Stimulated activated naive B cell treated with anti-CD40 and anti-IgM and Interleukin-4, amounts not matched to agents 10 μg/mL and 1 μg/mL and 100 μg/mL, for 72 hours (primary cell): ENCODE measurements around the gene ACO2.
A peak's percentile ranks its signal among the peaks of the same experiment; 100 is the strongest.

Experiments
- ATAC-seq, 2 donors: fragments of 150-1000 bp; cut with Tn5 transposase; replicated peaks; 2 replicates each; pipeline ENCODE4 v1.10.0; 2021; ENCODE audit warnings: moderate library complexity in 1 of 2
- DNase-seq: peaks from one replicate; pipeline ENCODE4 v3.0.0; 2021
- H3K27ac Mint-ChIP-seq: one replicate; pipeline ENCODE4 v1.8.0; 2022; ENCODE audit warnings: mild to moderate bottlenecking, mixed read lengths
- H3K27me3 Mint-ChIP-seq, 2 donors: one replicate each; pipeline ENCODE4 v1.8.0; 2022; ENCODE audit warnings: mixed read lengths in 2 of 2
- H3K36me3 Mint-ChIP-seq, 2 donors: one replicate each; pipeline ENCODE4 v1.8.0; 2022; ENCODE audit warnings: mixed read lengths in 2 of 2, mild to moderate bottlenecking in 1 of 2
- H3K4me1 Mint-ChIP-seq, 2 donors: one replicate each; pipeline ENCODE4 v1.8.0; 2022; ENCODE audit warnings: mixed read lengths in 2 of 2, mild to moderate bottlenecking in 1 of 2
- H3K4me3 Mint-ChIP-seq, 2 donors: one replicate each; pipeline ENCODE4 v1.8.0; 2022; ENCODE audit warnings: mild to moderate bottlenecking in 2 of 2, mixed read lengths in 2 of 2, moderate library complexity in 1 of 2
- H3K9me3 Mint-ChIP-seq, 2 donors: one replicate each; pipeline ENCODE4 v1.8.0; 2022; ENCODE audit warnings: mixed read lengths in 2 of 2, mild to moderate bottlenecking in 1 of 2

Gene ACO2

DNA sequence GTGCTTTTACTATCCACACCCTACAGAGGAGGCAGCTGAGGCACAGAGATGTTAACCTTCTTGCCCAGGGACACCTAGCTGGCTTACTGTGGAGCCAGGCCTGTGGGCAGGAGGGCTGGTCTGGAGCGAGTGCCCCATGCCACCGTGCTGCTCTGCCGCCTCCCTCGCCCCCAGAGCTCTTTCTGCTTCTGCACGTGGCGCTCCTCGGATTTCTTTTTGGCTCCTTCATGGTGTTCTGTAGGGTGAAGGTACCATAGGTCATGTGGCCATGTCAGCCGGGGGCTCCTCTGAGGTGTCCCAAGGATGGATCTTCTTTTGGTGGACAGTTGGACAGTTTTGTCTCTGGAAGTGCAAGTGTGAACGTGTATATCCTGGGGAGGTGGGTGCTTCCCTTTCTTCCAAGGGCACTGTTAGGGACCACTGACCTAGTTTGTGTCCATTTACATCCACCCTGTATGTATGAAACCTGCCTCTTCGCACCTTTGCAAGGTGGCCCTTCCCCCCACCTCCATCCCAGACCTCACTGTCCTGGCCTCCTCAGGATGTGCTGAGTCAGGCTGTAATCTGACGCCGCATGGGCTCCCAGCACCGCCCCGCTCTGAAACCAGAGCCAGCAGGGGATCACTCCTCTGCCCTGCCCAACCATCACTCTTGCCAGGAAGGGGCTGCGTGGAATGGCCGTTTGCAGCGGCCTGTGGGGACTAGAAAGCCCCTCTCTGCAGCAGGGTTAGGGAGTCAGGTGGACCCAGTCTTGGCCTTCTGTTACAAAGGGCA, 43.7 kb downstream of the ACO2 start:
- no peak overlapping the region for H3K4me3 Mint-ChIP-seq

DNA sequence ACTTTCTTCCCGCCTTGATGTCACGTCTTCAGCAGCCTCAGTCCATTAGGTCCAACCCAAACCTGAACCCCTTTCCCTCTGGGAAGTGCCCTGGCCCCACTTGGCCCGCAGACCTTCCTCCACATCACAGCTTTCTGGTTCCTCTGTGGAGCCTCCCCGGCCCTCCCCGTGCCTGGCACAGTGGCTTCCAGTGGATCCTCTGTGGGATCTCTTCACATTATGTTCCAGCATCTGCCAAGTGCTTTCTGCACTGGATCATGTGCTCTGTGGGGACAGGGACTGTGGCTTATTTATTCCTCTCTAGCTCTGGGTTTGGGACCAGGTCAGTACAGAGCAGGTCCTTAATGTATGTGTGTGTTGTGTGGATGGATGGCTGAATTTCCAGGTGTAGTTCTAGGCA, 44.5 kb downstream of the ACO2 start:
- DNase-seq: no peak
- H3K27ac Mint-ChIP-seq: peak overlapping the region; percentile 79

More for the DNA sequence above, 43.7 kb downstream of the ACO2 start:
- DNase-seq (no peak), ATAC-seq (no peak)
- peaks cover 10 to 16% of the 10 kb centered on the region in 2 donors for H3K4me1 Mint-ChIP-seq
- no peaks in the 10 kb centered on the region for H3K27me3 Mint-ChIP-seq
- H3K9me3 Mint-ChIP-seq: no peaks in the 10 kb centered on the region
- H3K27ac Mint-ChIP-seq: no peak overlapping the region
- peaks cover 48 to 57% of the 10 kb centered on the region in 2 donors for H3K36me3 Mint-ChIP-seq

DNA sequence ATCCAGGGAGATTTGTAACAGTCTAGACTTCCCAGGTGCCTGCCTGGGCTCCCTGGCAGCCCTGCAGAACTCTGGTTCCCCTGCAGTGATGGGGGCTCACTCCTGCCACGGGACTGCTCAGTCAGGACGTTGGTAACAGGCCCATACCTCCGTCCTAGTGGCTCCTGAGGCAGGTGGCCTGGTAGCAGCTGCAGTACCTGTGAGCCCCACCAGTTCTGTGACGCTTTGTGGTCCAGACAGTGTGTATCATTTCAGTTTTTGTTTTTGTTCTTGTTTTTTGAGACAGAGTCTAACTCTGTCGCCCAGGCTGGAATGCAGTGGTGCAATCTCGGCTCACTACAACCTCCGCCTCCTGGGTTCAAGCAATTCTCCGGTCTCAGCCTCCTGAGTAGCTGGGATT, 47.5 kb downstream of the ACO2 start:
- ATAC-seq: peak; percentile 61 to 67
- peak overlapping the region; percentile 65 for H3K27ac Mint-ChIP-seq
- H3K4me3 Mint-ChIP-seq: no peak overlapping the region
- DNase-seq: no peak
- H3K4me1 Mint-ChIP-seq: peaks cover 8 to 18% of the 10 kb centered on the region in 2 donors
- H3K9me3 Mint-ChIP-seq: no peaks in the 10 kb centered on the region
- peaks cover 43 to 50% of the 10 kb centered on the region in 2 donors for H3K36me3 Mint-ChIP-seq
- H3K27me3 Mint-ChIP-seq: no peaks in the 10 kb centered on the region

More for the DNA sequence above, 44.5 kb downstream of the ACO2 start:
- H3K4me1 Mint-ChIP-seq: peaks cover 10 to 18% of the 10 kb centered on the region in 2 donors
- H3K36me3 Mint-ChIP-seq: peaks cover 53 to 57% of the 10 kb centered on the region in 2 donors
- no peak for ATAC-seq
- no peak overlapping the region for H3K4me3 Mint-ChIP-seq
- H3K9me3 Mint-ChIP-seq: no peaks in the 10 kb centered on the region
- H3K27me3 Mint-ChIP-seq: no peaks in the 10 kb centered on the region

DNA sequence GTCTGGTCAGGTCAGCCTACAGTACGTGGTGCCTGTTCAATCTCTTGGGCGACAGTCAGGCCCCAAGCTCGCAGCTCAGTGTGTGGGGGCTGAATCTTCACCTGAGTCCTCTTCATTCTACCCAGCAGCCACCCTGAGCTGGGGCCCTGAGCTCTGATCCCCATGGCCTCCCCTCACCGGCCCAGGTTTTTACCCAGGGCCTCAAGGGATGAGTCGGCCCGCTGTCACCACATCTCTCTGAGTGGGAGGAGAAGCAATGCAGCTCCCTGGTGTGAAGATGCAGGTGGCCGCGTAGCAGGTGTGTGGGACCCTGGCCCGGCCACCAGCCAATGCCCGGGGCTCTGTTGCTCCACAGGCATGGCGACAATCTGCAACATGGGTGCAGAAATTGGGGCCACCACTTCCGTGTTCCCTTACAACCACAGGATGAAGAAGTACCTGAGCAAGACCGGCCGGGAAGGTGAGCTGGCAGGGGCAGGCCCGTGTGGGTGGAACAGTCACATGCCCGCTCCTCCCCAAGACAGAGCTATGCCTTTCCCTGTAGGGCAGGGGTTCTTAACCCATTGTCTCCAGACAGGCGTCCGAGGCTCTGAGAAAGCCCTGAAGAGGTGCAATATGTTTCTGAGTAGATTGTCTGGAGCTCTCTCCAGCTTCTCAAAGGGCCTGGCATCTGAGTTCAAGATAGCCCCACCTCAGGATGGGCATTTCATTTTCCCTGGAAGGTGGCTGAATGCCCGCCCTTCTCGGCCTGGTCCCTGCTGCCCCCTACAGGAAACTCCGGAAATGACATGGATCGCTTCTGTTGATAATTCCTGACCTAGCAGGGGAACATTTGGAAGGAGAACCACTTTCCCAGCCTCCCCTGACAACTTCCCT, 48.5 kb downstream of the ACO2 start:
- no peaks in the 10 kb centered on the region for H3K9me3 Mint-ChIP-seq
- H3K27me3 Mint-ChIP-seq: no peaks in the 10 kb centered on the region
- H3K27ac Mint-ChIP-seq: peak overlapping the region; percentile 65
- no peak overlapping the region for H3K4me3 Mint-ChIP-seq
- DNase-seq: no peak
- peaks cover 8 to 18% of the 10 kb centered on the region in 2 donors for H3K4me1 Mint-ChIP-seq
- ATAC-seq: no peak
- H3K36me3 Mint-ChIP-seq: peaks cover 43 to 45% of the 10 kb centered on the region in 2 donors

DNA sequence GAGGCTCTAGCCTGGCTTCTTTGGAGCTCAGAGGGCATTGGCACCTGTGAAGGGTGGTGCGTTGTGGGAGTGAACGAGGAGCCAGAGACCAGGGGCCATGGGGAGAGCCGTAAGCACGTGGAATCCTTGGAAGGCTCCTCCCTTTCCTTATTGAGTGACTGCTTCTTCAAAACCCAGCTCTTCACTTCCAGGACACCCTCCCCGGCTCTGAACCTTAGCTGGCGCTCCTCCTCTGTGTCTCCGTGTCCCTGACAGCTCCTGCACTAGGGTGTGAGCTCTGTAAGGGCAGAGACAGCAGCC, 49.1 kb downstream of the ACO2 start:
- Mint-ChIP-seq H3K27me3 (no peaks in the 10 kb centered on the region), H3K4me3 (no peak overlapping the region), H3K9me3 (no peaks in the 10 kb centered on the region), H3K36me3 (peaks cover 42 to 48% of the 10 kb centered on the region in 2 donors), H3K4me1 (peaks cover 8 to 18% of the 10 kb centered on the region in 2 donors), H3K27ac (peak overlapping the region; percentile 69)
- DNase-seq: no peak
- ATAC-seq: no peak

DNA sequence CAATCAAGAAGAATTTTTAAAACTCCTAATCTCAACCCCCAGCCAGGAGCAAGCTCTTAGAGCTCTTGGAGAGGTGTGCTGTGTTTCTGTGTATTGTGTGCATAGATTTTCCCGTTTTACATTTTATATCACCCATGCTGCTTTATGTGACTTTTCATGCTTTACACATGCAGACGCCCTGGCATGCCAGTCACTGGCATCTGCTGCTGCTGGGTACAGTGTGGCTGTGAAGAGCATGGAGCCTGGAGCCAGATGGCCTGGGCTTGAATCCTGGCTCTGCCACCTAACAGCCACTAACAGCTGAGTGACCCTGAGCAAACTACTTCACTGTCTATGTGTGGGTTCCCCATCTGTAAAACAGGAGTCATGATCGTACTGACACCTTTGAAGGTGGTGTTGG, 52.2 kb downstream of the ACO2 start:
- peaks cover 21 to 39% of the 10 kb centered on the region in 2 donors for H3K4me1 Mint-ChIP-seq
- H3K27ac Mint-ChIP-seq: no peak overlapping the region
- H3K36me3 Mint-ChIP-seq: peaks cover 38 to 40% of the 10 kb centered on the region in 2 donors
- DNase-seq (no peak), ATAC-seq (no peak)
- no peaks in the 10 kb centered on the region for H3K9me3 Mint-ChIP-seq
- no peak overlapping the region for H3K4me3 Mint-ChIP-seq
- no peaks in the 10 kb centered on the region for H3K27me3 Mint-ChIP-seq

DNA sequence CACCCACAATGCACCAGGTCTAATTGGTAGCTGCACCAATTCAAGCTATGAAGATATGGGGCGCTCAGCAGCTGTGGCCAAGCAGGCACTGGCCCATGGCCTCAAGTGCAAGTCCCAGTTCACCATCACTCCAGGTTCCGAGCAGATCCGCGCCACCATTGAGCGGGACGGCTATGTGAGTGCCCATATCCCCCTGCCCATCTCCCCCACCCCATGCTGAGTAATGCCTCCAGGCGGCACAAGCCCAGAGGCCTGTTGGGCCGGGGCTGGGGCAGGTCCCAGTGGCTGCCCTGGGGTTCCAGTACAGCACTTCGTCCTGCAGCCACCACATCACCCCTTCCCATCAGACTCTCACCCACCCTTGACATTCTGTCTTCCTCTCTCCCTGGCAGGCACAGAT, 53.9 kb downstream of the ACO2 start:
- H3K9me3 Mint-ChIP-seq: no peaks in the 10 kb centered on the region
- no peak for DNase-seq
- H3K4me3 Mint-ChIP-seq: peak overlapping the region in 1 of 2 donors; percentile 46
- peaks cover 20 to 32% of the 10 kb centered on the region in 2 donors for H3K4me1 Mint-ChIP-seq
- no peaks in the 10 kb centered on the region for H3K27me3 Mint-ChIP-seq
- peaks cover 37 to 46% of the 10 kb centered on the region in 2 donors for H3K36me3 Mint-ChIP-seq
- peak overlapping the region; percentile 85 for H3K27ac Mint-ChIP-seq
- ATAC-seq: no peak

DNA sequence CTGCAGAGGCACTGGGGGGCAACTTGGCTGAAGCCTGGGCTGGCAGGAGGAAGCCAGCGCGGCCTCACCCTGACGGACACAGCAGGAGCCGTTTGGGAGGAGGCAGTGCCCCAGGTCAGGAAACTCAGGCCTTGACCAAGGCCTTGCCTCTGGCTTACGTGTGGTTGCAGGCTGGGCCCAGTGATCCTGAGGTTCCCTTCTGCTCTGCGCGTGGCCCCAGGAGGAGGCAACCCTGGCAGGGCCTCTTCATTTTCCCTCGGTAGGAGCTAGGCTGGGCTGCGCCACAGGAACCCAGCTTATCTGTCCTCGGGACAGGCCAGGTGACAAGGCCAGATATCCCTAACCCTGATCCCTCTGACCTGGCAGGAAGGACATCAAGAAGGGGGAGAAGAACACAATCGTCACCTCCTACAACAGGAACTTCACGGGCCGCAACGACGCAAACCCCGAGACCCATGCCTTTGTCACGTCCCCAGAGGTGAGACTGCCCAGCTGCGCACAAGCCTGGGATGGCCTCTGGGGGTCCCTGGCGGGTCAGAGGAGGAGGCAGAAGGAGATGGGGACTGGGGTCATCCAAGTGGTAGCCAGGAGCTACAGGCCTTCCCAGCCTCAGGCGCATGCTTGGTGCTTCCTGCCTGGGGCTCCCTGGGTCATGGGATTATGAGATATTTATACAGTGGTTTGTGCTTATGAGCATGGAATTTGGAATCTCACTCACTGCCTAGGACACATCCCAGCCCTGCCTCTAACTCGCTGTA, 54.7 kb downstream of the ACO2 start:
- Mint-ChIP-seq H3K4me1 (peaks cover 24 to 31% of the 10 kb centered on the region in 2 donors), H3K9me3 (no peaks in the 10 kb centered on the region), H3K27me3 (no peaks in the 10 kb centered on the region), H3K27ac (peak overlapping the region; percentile 85), H3K36me3 (peaks cover 36 to 47% of the 10 kb centered on the region in 2 donors), H3K4me3 (no peak overlapping the region)
- DNase-seq: no peak
- no peak for ATAC-seq

DNA sequence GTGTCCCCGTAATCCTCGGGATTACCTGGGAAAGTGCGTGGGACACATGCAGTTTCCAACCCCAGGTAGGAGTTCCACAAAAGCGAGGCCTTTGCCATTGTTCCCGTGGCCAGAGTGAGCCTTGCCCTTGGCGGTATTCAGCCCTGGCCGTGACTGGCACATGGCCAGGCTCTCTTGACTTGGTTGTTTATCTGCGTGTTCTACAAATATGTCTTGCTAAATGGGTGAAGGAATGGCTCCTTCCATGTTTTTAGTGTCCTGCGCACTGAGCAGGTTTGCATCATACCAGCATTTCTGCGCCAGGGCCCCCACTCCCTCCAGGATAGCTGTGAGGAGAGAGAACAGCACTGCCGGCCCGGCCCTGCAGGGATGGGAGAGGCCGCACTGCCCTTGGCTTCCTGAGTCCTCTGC, 55.3 kb downstream of the ACO2 start:
- DNase-seq (no peak), ATAC-seq (no peak)
- H3K9me3 Mint-ChIP-seq: no peaks in the 10 kb centered on the region
- peaks cover 42 to 53% of the 10 kb centered on the region in 2 donors for H3K36me3 Mint-ChIP-seq
- no peaks in the 10 kb centered on the region for H3K27me3 Mint-ChIP-seq
- peaks cover 25 to 37% of the 10 kb centered on the region in 2 donors for H3K4me1 Mint-ChIP-seq
- peak overlapping the region; percentile 85 for H3K27ac Mint-ChIP-seq
- no peak overlapping the region for H3K4me3 Mint-ChIP-seq

DNA sequence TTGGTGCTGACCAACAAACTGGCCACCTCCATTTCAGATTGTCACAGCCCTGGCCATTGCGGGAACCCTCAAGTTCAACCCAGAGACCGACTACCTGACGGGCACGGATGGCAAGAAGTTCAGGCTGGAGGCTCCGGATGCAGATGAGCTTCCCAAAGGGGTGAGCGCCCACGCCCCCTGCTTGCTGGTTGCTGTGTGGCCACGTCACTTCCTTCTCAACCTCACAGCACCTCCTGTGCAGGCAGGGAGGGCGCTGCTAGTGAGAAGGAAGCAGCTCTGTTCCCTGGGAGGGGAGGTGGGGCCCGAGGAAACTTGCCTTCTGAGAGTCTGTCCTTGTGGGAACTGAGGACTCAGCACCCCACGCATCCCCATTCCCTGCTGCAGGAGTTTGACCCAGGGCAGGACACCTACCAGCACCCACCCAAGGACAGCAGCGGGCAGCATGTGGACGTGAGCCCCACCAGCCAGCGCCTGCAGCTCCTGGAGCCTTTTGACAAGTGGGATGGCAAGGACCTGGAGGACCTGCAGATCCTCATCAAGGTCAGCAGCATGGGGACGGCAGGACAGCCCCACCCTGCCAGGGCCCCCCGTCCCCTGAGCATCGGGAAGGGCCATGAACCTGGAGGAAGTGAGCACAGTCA, 56.0 kb downstream of the ACO2 start:
- DNase-seq (no peak), ATAC-seq (peak; percentile 59 to 64)
- Mint-ChIP-seq H3K27ac (peak overlapping the region; percentile 85), H3K4me1 (peaks cover 25 to 37% of the 10 kb centered on the region in 2 donors), H3K36me3 (peaks cover 44 to 56% of the 10 kb centered on the region in 2 donors), H3K27me3 (no peaks in the 10 kb centered on the region), H3K4me3 (peak overlapping the region; percentile 30 to 44), H3K9me3 (no peaks in the 10 kb centered on the region)

DNA sequence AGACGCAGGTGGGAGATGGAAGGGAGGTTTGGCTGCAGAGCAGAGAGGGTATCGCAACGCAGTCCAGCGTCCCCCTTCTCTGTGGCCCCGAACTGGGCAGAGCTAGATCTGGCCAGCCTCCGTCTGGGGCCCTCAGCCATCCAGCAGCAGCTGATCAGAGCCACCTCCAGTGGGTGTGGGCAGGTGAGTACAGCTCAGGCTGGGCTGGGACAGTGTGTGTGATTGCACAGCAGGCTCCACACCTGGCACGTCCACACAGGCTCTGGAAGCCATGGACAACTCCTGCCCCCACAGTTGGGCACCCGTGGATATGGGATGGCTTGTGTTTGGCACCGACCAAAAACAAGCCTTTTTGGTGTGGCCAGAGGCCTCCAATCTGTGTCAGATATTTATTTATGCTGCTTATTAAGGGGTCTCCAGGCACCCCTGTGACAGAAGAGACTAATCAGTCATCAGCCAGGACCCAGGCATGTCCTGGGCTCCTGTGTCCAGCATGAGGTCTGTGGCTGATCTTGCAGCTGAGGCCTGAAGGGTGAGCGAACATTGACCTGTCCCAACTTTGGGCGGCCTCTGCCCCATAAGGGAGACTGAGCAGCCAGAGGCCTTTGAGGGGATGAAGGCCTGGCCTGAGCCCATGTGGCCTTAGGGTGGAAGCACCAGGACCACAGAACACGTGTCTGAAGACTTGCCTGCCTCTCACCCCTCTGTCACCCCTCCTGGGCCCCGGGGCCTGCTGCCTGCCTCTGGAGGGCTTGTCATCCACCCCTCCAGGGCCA, 56.7 kb downstream of the ACO2 start:
- no peaks in the 10 kb centered on the region for H3K9me3 Mint-ChIP-seq
- ATAC-seq (no peak), DNase-seq (no peak)
- H3K27ac Mint-ChIP-seq: peak overlapping the region; percentile 85
- peaks cover 43 to 59% of the 10 kb centered on the region in 2 donors for H3K36me3 Mint-ChIP-seq
- H3K27me3 Mint-ChIP-seq: no peaks in the 10 kb centered on the region
- H3K4me1 Mint-ChIP-seq: peaks cover 27 to 37% of the 10 kb centered on the region in 2 donors
- peak overlapping the region; percentile 30 to 44 for H3K4me3 Mint-ChIP-seq

DNA sequence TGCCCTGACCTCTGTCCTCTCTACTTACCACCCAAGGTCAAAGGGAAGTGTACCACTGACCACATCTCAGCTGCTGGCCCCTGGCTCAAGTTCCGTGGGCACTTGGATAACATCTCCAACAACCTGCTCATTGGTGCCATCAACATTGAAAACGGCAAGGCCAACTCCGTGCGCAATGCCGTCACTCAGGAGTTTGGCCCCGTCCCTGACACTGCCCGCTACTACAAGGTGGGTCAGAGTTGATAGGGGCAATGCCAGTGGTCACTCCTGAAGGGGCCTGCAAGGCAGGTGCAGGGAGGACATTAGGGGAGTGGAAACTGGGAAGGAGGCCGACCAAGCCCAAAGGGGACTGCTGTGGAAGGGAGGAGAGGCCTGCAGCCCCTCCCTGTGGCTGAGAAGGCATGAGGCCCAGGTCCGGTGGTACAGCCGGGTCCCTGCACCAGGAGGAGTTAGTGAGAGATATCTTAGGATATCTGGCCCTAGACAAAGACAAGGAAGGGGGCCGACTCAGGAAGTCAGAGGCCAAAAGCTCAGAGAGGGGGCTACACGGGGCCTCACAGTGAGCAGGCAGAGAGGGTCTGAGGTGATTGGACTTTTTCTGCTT, 57.4 kb downstream of the ACO2 start:
- H3K4me3 Mint-ChIP-seq: no peak overlapping the region
- H3K36me3 Mint-ChIP-seq: peaks cover 45 to 64% of the 10 kb centered on the region in 2 donors
- DNase-seq (no peak), ATAC-seq (peak in 1 of 2 donors; percentile 1)
- peak overlapping the region; percentile 85 for H3K27ac Mint-ChIP-seq
- H3K9me3 Mint-ChIP-seq: no peaks in the 10 kb centered on the region
- no peaks in the 10 kb centered on the region for H3K27me3 Mint-ChIP-seq
- H3K4me1 Mint-ChIP-seq: peaks cover 28 to 37% of the 10 kb centered on the region in 2 donors
